NCI-H1930 (cell line): ENCODE measurements around the gene HMCN1.

Source experiments
- DNase-seq, 2 experiments: peaks; one replicate each; lab custom pipeline; 2025; lab: John Stamatoyannopoulos, UW

Gene HMCN1

GRCh38 chr1:185733818-185734735 lies at the start of gene HMCN1:
Gene HMCN1, plus strand, starts transcription at chr1:185734391. Its CDS starts 389 bp downstream, at chr1:185734780.
- peak in 1 of 2 experiments; percentile 21 for DNase-seq

- no peak for DNase-seq
These were observed 47.1 kb upstream of the HMCN1 start for GRCh38 chr1:185686821-185687778.

- no peak for DNase-seq
These were observed 43.7 kb upstream of the HMCN1 start for GRCh38 chr1:185690527-185690926.

- DNase-seq: no peak
These were observed 40.5 kb upstream of the HMCN1 start for GRCh38 chr1:185693654-185694053.

- DNase-seq: no peak
These were observed 40.1 kb upstream of the HMCN1 start for GRCh38 chr1:185694081-185694480.

- no peak for DNase-seq
These were observed 38.9 kb upstream of the HMCN1 start for GRCh38 chr1:185695299-185695698.

- no peak for DNase-seq
These were observed 37.6 kb upstream of the HMCN1 start for GRCh38 chr1:185696422-185697150.

- DNase-seq: no peak
These were observed 34.3 kb upstream of the HMCN1 start for GRCh38 chr1:185699874-185700273.

GRCh38 chr1:185701650-185702049 lies 32.5 kb upstream of the HMCN1 start:
- DNase-seq: no peak

GRCh38 chr1:185704181-185704580 lies 30.0 kb upstream of the HMCN1 start:
- no peak for DNase-seq

GRCh38 chr1:185716095-185716494 lies 18.1 kb upstream of the HMCN1 start:
- no peak for DNase-seq

GRCh38 chr1:185719021-185719420 lies 15.2 kb upstream of the HMCN1 start:
- DNase-seq: no peak

GRCh38 chr1:185720633-185721272 lies 13.4 kb upstream of the HMCN1 start:
- DNase-seq: no peak

GRCh38 chr1:185721553-185721952 lies 12.6 kb upstream of the HMCN1 start:
- no peak for DNase-seq

GRCh38 chr1:185722098-185722497 lies 12.1 kb upstream of the HMCN1 start:
- no peak for DNase-seq

- DNase-seq: no peak
These were observed 6.5 kb upstream of the HMCN1 start for GRCh38 chr1:185727726-185728125.

- no peak for DNase-seq
These were observed 2.7 kb upstream of the HMCN1 start for GRCh38 chr1:185731446-185731845.

- no peak for DNase-seq
These were observed 1.2 kb upstream of the HMCN1 start for GRCh38 chr1:185732951-185733350.

GRCh38 chr1:185734929-185735700 lies 924 bp downstream of the HMCN1 start:
- no peak for DNase-seq

GRCh38 chr1:185735701-185736064 lies 1.5 kb downstream of the HMCN1 start:
- DNase-seq: no peak

- no peak for DNase-seq
These were observed 5.8 kb downstream of the HMCN1 start for GRCh38 chr1:185739967-185740366.
